ENCODE results near the gene CA11. TPM values are rescaled to one million over a fixed set of nuclear protein-coding genes. Genes with fewer than 3 reads are reported as not detected.

CA11 gene
- total RNA-seq, 1 donor from 2014 or later: 7.9 TPM

GRCh38 chr19:48664476-48664875, 18.5 kb upstream of the CA11 start:
- intact Hi-C loops (cut with DNase I): no loop called here
- no peaks in the 10 kb centered on the region for H3K4me1 ChIP-seq
- DNase-seq (ENCODE audit: extremely low spot score in 2 of 2): no peak
- H3K27ac ChIP-seq: no peak overlapping the region
- H3K4me3 ChIP-seq: no peak overlapping the region
- TF ChIP-seq CTCF (IDR thresholded peaks at IDR 0.05) (no peak), POLR2AphosphoS5 (IDR thresholded peaks at IDR 0.05; ENCODE audit: insufficient read depth in 1 of 2, low read depth in 1 of 2) (no peak), POLR2A (IDR thresholded peaks at IDR 0.05) (no peak)
- H3K36me3 ChIP-seq: no peaks in the 10 kb centered on the region
- no peaks in the 10 kb centered on the region for H3K27me3 ChIP-seq
- no peaks in the 10 kb centered on the region for H3K9me3 ChIP-seq

GRCh38 chr19:48663667-48664066, 17.7 kb upstream of the CA11 start:
- no peak for DNase-seq (ENCODE audit: extremely low spot score in 2 of 2)
- TF ChIP-seq CTCF (IDR thresholded peaks at IDR 0.05) (no peak), POLR2AphosphoS5 (IDR thresholded peaks at IDR 0.05; ENCODE audit: insufficient read depth in 1 of 2, low read depth in 1 of 2) (no peak), POLR2A (IDR thresholded peaks at IDR 0.05) (no peak)

GRCh38 chr19:48661711-48662090, 15.7 kb upstream of the CA11 start:
- DNase-seq (ENCODE audit: extremely low spot score in 2 of 2): no peak
- no peak overlapping the region for H3K4me3 ChIP-seq
- no peaks in the 10 kb centered on the region for H3K4me1 ChIP-seq
- no peaks in the 10 kb centered on the region for H3K36me3 ChIP-seq
- intact Hi-C loops (cut with DNase I): no loop called here
- no peak overlapping the region for H3K27ac ChIP-seq
- H3K27me3 ChIP-seq: no peaks in the 10 kb centered on the region
- TF ChIP-seq POLR2A (IDR thresholded peaks at IDR 0.05) (no peak), CTCF (IDR thresholded peaks at IDR 0.05) (no peak), POLR2AphosphoS5 (IDR thresholded peaks at IDR 0.05; ENCODE audit: insufficient read depth in 1 of 2, low read depth in 1 of 2) (no peak)
- H3K9me3 ChIP-seq: no peaks in the 10 kb centered on the region

More at GRCh38 chr19:48663667-48664066, 17.7 kb upstream of the CA11 start:
- Histone ChIP-seq H3K4me3 (no peak overlapping the region), H3K36me3 (no peaks in the 10 kb centered on the region), H3K9me3 (no peaks in the 10 kb centered on the region), H3K27me3 (no peaks in the 10 kb centered on the region), H3K27ac (no peak overlapping the region), H3K4me1 (no peaks in the 10 kb centered on the region)
- intact Hi-C loops (cut with DNase I): no loop called here

- Histone ChIP-seq H3K9me3 (no peaks in the 10 kb centered on the region), H3K4me1 (no peaks in the 10 kb centered on the region), H3K27me3 (no peaks in the 10 kb centered on the region), H3K36me3 (no peaks in the 10 kb centered on the region), H3K4me3 (no peak overlapping the region), H3K27ac (no peak overlapping the region)
- TF ChIP-seq POLR2AphosphoS5 (IDR thresholded peaks at IDR 0.05; ENCODE audit: insufficient read depth in 1 of 2, low read depth in 1 of 2): no peak
- TF ChIP-seq POLR2A (IDR thresholded peaks at IDR 0.05): no peak
- no peak for TF ChIP-seq CTCF (IDR thresholded peaks at IDR 0.05)
- DNase-seq (ENCODE audit: extremely low spot score in 2 of 2): no peak
- intact Hi-C loops (cut with DNase I): no loop called here
Observed at GRCh38 chr19:48660852-48661710, 15.1 kb upstream of the CA11 start.

GRCh38 chr19:48659768-48660167, 13.8 kb upstream of the CA11 start:
- intact Hi-C loops (cut with DNase I): no loop called here
- H3K4me1 ChIP-seq: no peaks in the 10 kb centered on the region
- H3K4me3 ChIP-seq: no peak overlapping the region
- H3K9me3 ChIP-seq: no peaks in the 10 kb centered on the region
- no peaks in the 10 kb centered on the region for H3K36me3 ChIP-seq
- no peak overlapping the region for H3K27ac ChIP-seq
- no peak for DNase-seq (ENCODE audit: extremely low spot score in 2 of 2)
- TF ChIP-seq CTCF (IDR thresholded peaks at IDR 0.05): no peak
- TF ChIP-seq POLR2AphosphoS5 (IDR thresholded peaks at IDR 0.05; ENCODE audit: insufficient read depth in 1 of 2, low read depth in 1 of 2): no peak
- no peaks in the 10 kb centered on the region for H3K27me3 ChIP-seq

Measured in vagina (tissue), 2 donors.